Measurements from ENCODE around the gene CBFA2T2.

CBFA2T2 gene

DNA sequence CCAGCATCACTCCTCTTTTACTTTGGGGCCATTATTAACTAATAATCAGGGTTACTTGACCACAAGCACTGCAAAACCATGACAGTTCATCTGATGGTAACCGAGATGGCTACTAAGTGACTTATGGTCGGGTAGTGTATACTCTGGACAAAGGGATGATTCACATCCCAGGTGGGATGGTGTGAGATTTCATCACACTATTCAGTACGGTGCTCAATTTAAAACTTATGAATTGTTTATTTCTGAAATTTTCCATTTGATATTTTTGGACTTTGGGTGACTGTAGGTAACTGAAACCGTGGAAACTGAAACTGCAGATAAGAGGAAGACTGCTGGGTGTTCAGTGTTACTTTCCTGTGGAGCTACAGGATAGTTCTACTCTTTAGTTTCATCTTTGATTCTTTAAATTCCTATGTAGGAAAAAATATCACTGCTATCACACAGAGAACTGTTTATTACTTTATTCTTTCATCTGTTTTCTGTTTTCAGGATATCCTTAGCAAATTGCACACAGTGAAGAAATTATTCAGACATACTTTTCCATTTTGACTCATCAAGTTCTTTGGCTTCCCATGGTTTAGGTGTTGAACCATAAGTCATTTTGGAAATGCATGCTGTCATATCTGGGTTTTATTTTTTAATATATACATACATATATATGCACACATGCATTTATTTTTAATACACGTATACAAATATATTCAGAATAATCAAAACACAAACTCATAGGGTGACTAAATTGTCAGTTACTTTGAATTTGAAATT is 113.1 kb downstream of the CBFA2T2 start:
- Histone ChIP-seq H3K4me1 (ENCODE audit: insufficient read depth, insufficient read length) (no peaks in the 10 kb centered on the region), H3K4me3 (ENCODE audit: insufficient read length, low read depth) (no peak overlapping the region), H3K9me3 (ENCODE audit: insufficient read depth, low read length) (no peaks in the 10 kb centered on the region), H3K36me3 (ENCODE audit: insufficient read depth, insufficient read length, low read length) (no peaks in the 10 kb centered on the region), H3K9ac (ENCODE audit: insufficient read length, low read depth) (no peak overlapping the region), H3K27me3 (ENCODE audit: insufficient read depth, insufficient read length) (no peaks in the 10 kb centered on the region)
- DNase-seq (ENCODE audit: low read depth, low spot score) = no peak
- TF ChIP-seq ZNF274 (IDR thresholded peaks at IDR 0.05; ENCODE audit: low read depth, low read length) (no peak), YY1 (IDR thresholded peaks at IDR 0.05; ENCODE audit: insufficient read depth, insufficient read length) (no peak), SUZ12 (IDR thresholded peaks at IDR 0.05; ENCODE audit: extremely low read depth, insufficient read depth, insufficient read length) (no peak)

DNA sequence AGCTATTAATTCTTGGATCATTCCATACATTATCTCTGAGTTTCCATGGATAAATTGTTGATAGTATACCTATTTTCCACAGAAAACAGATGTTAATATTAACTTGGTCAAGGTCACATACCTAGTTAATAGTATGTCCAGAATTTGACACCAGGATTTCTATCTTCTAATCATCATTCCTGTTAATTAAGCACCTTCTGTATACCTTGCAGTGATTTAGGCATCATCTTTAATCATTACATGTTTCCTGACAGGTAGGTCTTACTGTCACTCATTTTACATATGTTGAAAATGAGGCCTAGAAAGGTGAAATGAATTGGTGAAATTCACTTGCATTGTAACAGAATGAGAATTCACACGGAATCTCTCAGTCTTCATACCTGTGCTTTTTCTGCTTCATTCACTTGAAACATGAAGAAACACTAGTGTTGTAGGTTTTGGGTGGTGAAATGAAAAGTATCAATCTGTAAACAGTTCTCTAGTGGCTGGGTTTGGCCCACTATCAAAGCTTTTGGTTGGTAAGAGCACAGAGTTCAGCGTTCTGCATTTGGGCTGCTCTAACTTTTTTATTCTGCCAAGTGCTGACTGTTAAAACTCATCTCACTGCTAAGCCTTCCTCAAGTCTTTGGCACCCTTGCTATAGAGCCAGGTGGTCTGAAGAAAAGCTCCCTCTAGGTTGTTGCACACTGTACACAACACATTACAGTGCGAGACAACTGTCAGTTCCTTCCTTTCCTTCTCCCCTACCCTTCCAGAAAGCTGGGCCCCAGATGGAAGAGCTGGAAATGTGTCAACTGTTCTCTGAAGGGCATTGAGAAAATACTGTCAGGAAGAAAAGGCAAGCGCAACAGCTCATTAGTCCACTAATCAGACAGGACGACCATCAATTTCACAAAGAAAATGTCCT is 114.4 kb downstream of the CBFA2T2 start:
- DNase-seq (ENCODE audit: low read depth, low spot score) = no peak
- TF ChIP-seq SUZ12 (IDR thresholded peaks at IDR 0.05; ENCODE audit: extremely low read depth, insufficient read depth, insufficient read length) = no peak

DNA sequence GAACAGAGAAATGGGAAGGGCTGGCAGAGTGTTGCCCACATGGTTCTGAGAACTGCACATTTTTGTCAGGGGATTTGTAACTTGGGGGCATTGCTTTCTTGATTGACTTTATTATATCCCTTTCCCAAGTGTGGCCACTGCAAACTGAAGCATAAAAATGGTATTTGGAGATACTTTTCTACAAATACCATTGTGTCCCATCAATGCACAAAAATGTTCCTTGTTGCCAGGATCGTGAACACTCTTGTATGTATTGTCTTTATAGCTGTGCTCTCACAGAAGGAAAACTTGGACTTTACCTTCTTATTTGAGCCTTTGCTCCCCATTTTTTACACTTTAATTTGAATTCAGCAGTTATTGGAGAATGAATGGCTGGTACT is 115.1 kb downstream of the CBFA2T2 start:
- Histone ChIP-seq H3K27me3 (ENCODE audit: insufficient read depth, insufficient read length) (no peaks in the 10 kb centered on the region), H3K9ac (ENCODE audit: insufficient read length, low read depth) (no peak overlapping the region), H3K4me1 (ENCODE audit: insufficient read depth, insufficient read length) (no peaks in the 10 kb centered on the region), H3K9me3 (ENCODE audit: insufficient read depth, low read length) (no peaks in the 10 kb centered on the region), H3K36me3 (ENCODE audit: insufficient read depth, insufficient read length, low read length) (no peaks in the 10 kb centered on the region), H3K4me3 (ENCODE audit: insufficient read length, low read depth) (no peak overlapping the region)
- no peak for TF ChIP-seq SUZ12 (IDR thresholded peaks at IDR 0.05; ENCODE audit: extremely low read depth, insufficient read depth, insufficient read length)
- TF ChIP-seq YY1 (IDR thresholded peaks at IDR 0.05; ENCODE audit: insufficient read depth, insufficient read length) = no peak
- TF ChIP-seq ZNF274 (IDR thresholded peaks at IDR 0.05; ENCODE audit: low read depth, low read length) = no peak
- DNase-seq (ENCODE audit: low read depth, low spot score) = no peak

More for the DNA sequence above, 114.4 kb downstream of the CBFA2T2 start:
- H3K4me1 ChIP-seq (ENCODE audit: insufficient read depth, insufficient read length) = no peaks in the 10 kb centered on the region
- no peak overlapping the region for H3K9ac ChIP-seq (ENCODE audit: insufficient read length, low read depth)
- H3K9me3 ChIP-seq (ENCODE audit: insufficient read depth, low read length) = no peaks in the 10 kb centered on the region
- H3K27me3 ChIP-seq (ENCODE audit: insufficient read depth, insufficient read length) = no peaks in the 10 kb centered on the region
- no peak overlapping the region for H3K4me3 ChIP-seq (ENCODE audit: insufficient read length, low read depth)
- H3K36me3 ChIP-seq (ENCODE audit: insufficient read depth, insufficient read length, low read length) = no peaks in the 10 kb centered on the region

DNA sequence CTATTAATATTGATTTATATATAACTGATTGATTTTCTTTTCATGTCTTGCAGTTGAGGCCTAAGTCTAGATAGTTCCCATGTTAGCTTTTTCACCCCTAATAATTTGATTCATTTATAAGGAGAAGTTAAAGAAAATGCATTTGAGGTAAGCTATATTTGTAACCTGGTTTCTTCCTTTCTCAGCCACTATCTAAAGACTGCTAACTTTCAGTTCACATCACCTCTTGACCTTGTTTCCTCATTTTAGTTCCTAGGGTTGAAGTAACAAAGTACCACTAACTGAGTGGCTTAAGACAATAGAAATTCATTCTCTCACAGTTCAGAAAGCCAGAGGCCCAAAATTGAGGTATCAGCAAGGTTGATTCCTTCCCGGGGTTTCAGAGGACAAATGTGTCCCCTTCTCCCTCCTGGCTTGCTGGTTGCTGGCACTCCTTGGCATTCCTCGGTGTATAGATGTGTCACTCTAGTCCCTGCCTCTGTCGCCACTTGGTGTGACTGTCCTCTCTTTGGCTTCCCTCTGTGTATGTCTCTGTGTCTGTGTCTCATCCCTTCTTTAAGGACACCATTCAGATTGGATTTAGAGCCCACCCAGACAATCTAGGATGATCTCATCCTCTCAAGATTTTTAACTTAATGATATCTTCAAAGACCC is 116.3 kb downstream of the CBFA2T2 start:
- no peak for DNase-seq (ENCODE audit: low read depth, low spot score)
- TF ChIP-seq SUZ12 (IDR thresholded peaks at IDR 0.05; ENCODE audit: extremely low read depth, insufficient read depth, insufficient read length) (no peak), ZNF274 (IDR thresholded peaks at IDR 0.05; ENCODE audit: low read depth, low read length) (no peak), YY1 (IDR thresholded peaks at IDR 0.05; ENCODE audit: insufficient read depth, insufficient read length) (no peak)
- no peaks in the 10 kb centered on the region for H3K9me3 ChIP-seq (ENCODE audit: insufficient read depth, low read length)
- H3K4me3 ChIP-seq (ENCODE audit: insufficient read length, low read depth) = no peak overlapping the region
- H3K4me1 ChIP-seq (ENCODE audit: insufficient read depth, insufficient read length) = no peaks in the 10 kb centered on the region
- peaks cover 3% of the 10 kb centered on the region for H3K36me3 ChIP-seq (ENCODE audit: insufficient read depth, insufficient read length, low read length)
- no peaks in the 10 kb centered on the region for H3K27me3 ChIP-seq (ENCODE audit: insufficient read depth, insufficient read length)
- no peak overlapping the region for H3K9ac ChIP-seq (ENCODE audit: insufficient read length, low read depth)

DNA sequence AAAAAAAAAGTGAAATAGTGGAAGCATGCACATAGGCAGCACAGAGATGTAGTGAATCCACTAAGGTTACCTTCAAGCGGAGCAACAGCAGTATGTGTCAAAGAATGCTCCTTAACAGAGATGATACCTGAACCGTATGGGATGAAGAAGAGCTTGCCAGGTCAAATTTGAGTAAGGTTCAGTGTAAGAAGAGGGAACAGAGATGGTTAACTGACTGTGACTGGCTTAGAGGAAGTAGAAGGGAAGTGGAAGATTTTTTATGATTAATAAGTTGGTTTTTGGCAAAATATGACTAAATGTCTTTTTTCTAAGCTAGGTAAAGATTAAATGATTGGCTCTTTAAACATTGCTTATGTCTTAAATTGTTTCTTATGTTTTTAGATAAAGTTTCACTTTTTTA is 119.6 kb downstream of the CBFA2T2 start:
- Histone ChIP-seq H3K27me3 (ENCODE audit: insufficient read depth, insufficient read length) (no peaks in the 10 kb centered on the region), H3K36me3 (ENCODE audit: insufficient read depth, insufficient read length, low read length) (peaks cover 6% of the 10 kb centered on the region), H3K4me1 (ENCODE audit: insufficient read depth, insufficient read length) (no peaks in the 10 kb centered on the region), H3K4me3 (ENCODE audit: insufficient read length, low read depth) (no peak overlapping the region), H3K9me3 (ENCODE audit: insufficient read depth, low read length) (no peaks in the 10 kb centered on the region), H3K9ac (ENCODE audit: insufficient read length, low read depth) (no peak overlapping the region)
- no peak for TF ChIP-seq YY1 (IDR thresholded peaks at IDR 0.05; ENCODE audit: insufficient read depth, insufficient read length)
- no peak for TF ChIP-seq ZNF274 (IDR thresholded peaks at IDR 0.05; ENCODE audit: low read depth, low read length)
- no peak for TF ChIP-seq SUZ12 (IDR thresholded peaks at IDR 0.05; ENCODE audit: extremely low read depth, insufficient read depth, insufficient read length)
- no peak for DNase-seq (ENCODE audit: low read depth, low spot score)

DNA sequence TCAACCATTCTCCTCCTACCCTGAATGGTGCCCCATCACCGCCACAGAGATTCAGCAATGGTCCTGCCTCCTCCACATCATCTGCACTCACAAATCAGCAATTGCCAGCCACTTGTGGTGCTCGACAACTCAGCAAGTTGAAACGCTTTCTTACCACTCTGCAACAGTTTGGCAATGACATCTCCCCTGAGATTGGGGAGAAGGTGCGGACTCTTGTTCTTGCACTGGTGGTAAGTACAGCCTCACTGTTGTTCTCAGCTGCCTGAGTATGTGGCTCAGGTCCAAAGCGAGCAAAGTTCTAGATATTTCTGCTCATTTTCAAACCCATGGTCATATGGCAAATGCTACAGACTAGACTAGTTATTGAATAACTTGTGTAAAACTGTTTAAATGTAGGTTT is 121.2 kb downstream of the CBFA2T2 start:
- no peaks in the 10 kb centered on the region for H3K9me3 ChIP-seq (ENCODE audit: insufficient read depth, low read length)
- H3K36me3 ChIP-seq (ENCODE audit: insufficient read depth, insufficient read length, low read length) = peaks cover 6% of the 10 kb centered on the region
- no peak overlapping the region for H3K9ac ChIP-seq (ENCODE audit: insufficient read length, low read depth)
- no peak for TF ChIP-seq SUZ12 (IDR thresholded peaks at IDR 0.05; ENCODE audit: extremely low read depth, insufficient read depth, insufficient read length)
- TF ChIP-seq YY1 (IDR thresholded peaks at IDR 0.05; ENCODE audit: insufficient read depth, insufficient read length) = no peak
- no peak for TF ChIP-seq ZNF274 (IDR thresholded peaks at IDR 0.05; ENCODE audit: low read depth, low read length)
- no peaks in the 10 kb centered on the region for H3K27me3 ChIP-seq (ENCODE audit: insufficient read depth, insufficient read length)
- no peaks in the 10 kb centered on the region for H3K4me1 ChIP-seq (ENCODE audit: insufficient read depth, insufficient read length)
- no peak for DNase-seq (ENCODE audit: low read depth, low spot score)
- H3K4me3 ChIP-seq (ENCODE audit: insufficient read length, low read depth) = no peak overlapping the region

DNA sequence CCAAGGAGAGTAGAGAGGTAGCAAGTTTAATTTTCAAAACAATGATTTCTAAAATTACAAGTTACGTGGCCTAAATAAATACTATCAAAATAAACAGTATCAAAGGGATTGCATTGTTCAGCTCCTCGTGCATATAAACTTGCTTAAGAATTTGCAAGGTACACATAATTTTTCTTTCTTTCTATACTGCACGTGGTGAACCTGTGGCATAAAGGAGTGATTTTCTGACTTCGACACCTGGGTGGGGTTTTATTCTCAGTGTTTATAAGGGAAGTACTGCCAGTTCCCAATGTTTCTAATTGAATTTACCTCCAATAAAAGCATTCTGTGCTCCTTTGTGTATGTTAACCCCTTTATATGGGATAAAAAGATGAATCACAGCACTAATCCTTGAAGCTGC is 122.1 kb downstream of the CBFA2T2 start:
- Histone ChIP-seq H3K4me1 (ENCODE audit: insufficient read depth, insufficient read length) (no peaks in the 10 kb centered on the region), H3K27me3 (ENCODE audit: insufficient read depth, insufficient read length) (no peaks in the 10 kb centered on the region), H3K9me3 (ENCODE audit: insufficient read depth, low read length) (no peaks in the 10 kb centered on the region), H3K36me3 (ENCODE audit: insufficient read depth, insufficient read length, low read length) (peaks cover 6% of the 10 kb centered on the region), H3K9ac (ENCODE audit: insufficient read length, low read depth) (no peak overlapping the region), H3K4me3 (ENCODE audit: insufficient read length, low read depth) (no peak overlapping the region)
- no peak for DNase-seq (ENCODE audit: low read depth, low spot score)
- no peak for TF ChIP-seq SUZ12 (IDR thresholded peaks at IDR 0.05; ENCODE audit: extremely low read depth, insufficient read depth, insufficient read length)
- TF ChIP-seq ZNF274 (IDR thresholded peaks at IDR 0.05; ENCODE audit: low read depth, low read length) = no peak
- no peak for TF ChIP-seq YY1 (IDR thresholded peaks at IDR 0.05; ENCODE audit: insufficient read depth, insufficient read length)

Measured in NT2/D1 (cell line).